ENCODE data around the gene LRRIQ1. TPM values are rescaled to one million over a fixed set of nuclear protein-coding genes. Genes with fewer than 3 reads are reported as not detected.

Gene LRRIQ1
- total RNA-seq, 2 experiments from 2014 or later = not detected

GRCh38 chr12:85006206-85006605 is 29.9 kb upstream of the LRRIQ1 start:
- Mint-ChIP-seq H3K9me3 (ENCODE audit: low read depth) (no peaks in the 10 kb centered on the region), H3K27me3 (no peaks in the 10 kb centered on the region), H3K4me1 (no peaks in the 10 kb centered on the region), H3K4me3 (no peak overlapping the region), H3K27ac (no peak overlapping the region), H3K36me3 (ENCODE audit: low read depth) (no peaks in the 10 kb centered on the region)
- no peak for ATAC-seq
- intact Hi-C loops (cut with DNase I, micrococcal nuclease) = no loop called here
- ChIA-PET CTCF (interaction anchor here (1.3 kb wide), 1 partner anchor 9 kb away, joined by 3 read pairs; no protein-coding TSS in a partner anchor), POLR2A (no interaction called here)
- no peak for DNase-seq

- Mint-ChIP-seq H3K9me3 (ENCODE audit: low read depth) (no peaks in the 10 kb centered on the region), H3K27me3 (no peaks in the 10 kb centered on the region), H3K4me1 (no peaks in the 10 kb centered on the region), H3K4me3 (no peak overlapping the region), H3K36me3 (ENCODE audit: low read depth) (no peaks in the 10 kb centered on the region), H3K27ac (no peak overlapping the region)
- intact Hi-C loops (cut with DNase I, micrococcal nuclease) = no loop called here
- CTCF ChIA-PET = no interaction called here
- POLR2A ChIA-PET = no interaction called here
- DNase-seq = no peak
- ATAC-seq = no peak
Observed at GRCh38 chr12:85007836-85008235, 28.3 kb upstream of the LRRIQ1 start.

- ATAC-seq = no peak
- H3K36me3 Mint-ChIP-seq (ENCODE audit: low read depth) = no peaks in the 10 kb centered on the region
- H3K27ac Mint-ChIP-seq = no peak overlapping the region
- CTCF ChIA-PET = no interaction called here
- no peaks in the 10 kb centered on the region for H3K4me1 Mint-ChIP-seq
- POLR2A ChIA-PET = no interaction called here
- H3K4me3 Mint-ChIP-seq = no peak overlapping the region
- no peaks in the 10 kb centered on the region for H3K9me3 Mint-ChIP-seq (ENCODE audit: low read depth)
- H3K27me3 Mint-ChIP-seq = no peaks in the 10 kb centered on the region
- no peak for DNase-seq
- intact Hi-C loops (cut with DNase I, micrococcal nuclease) = no loop called here
Observed at GRCh38 chr12:85016413-85016812, 19.7 kb upstream of the LRRIQ1 start.

GRCh38 chr12:85017133-85017532 is 19.0 kb upstream of the LRRIQ1 start:
- no peak overlapping the region for H3K27ac Mint-ChIP-seq
- no peaks in the 10 kb centered on the region for H3K9me3 Mint-ChIP-seq (ENCODE audit: low read depth)
- no peaks in the 10 kb centered on the region for H3K4me1 Mint-ChIP-seq
- H3K36me3 Mint-ChIP-seq (ENCODE audit: low read depth) = no peaks in the 10 kb centered on the region
- intact Hi-C loops (cut with DNase I, micrococcal nuclease) = no loop called here
- H3K4me3 Mint-ChIP-seq = no peak overlapping the region
- ChIA-PET POLR2A (no interaction called here), CTCF (no interaction called here)
- DNase-seq (no peak), ATAC-seq (no peak)
- H3K27me3 Mint-ChIP-seq = no peaks in the 10 kb centered on the region

- no peaks in the 10 kb centered on the region for H3K36me3 Mint-ChIP-seq (ENCODE audit: low read depth)
- DNase-seq (no peak), ATAC-seq (no peak)
- intact Hi-C loops (cut with DNase I, micrococcal nuclease) = no loop called here
- H3K27me3 Mint-ChIP-seq = no peaks in the 10 kb centered on the region
- no peak overlapping the region for H3K4me3 Mint-ChIP-seq
- ChIA-PET CTCF (no interaction called here), POLR2A (no interaction called here)
- H3K4me1 Mint-ChIP-seq = no peaks in the 10 kb centered on the region
- no peaks in the 10 kb centered on the region for H3K9me3 Mint-ChIP-seq (ENCODE audit: low read depth)
- H3K27ac Mint-ChIP-seq = no peak overlapping the region
Observed at GRCh38 chr12:85017618-85018017, 18.5 kb upstream of the LRRIQ1 start.

GRCh38 chr12:85018098-85018497 is 18.1 kb upstream of the LRRIQ1 start:
- POLR2A ChIA-PET = no interaction called here
- ATAC-seq (no peak), DNase-seq (no peak)
- H3K4me3 Mint-ChIP-seq = no peak overlapping the region
- H3K27ac Mint-ChIP-seq = no peak overlapping the region
- no peaks in the 10 kb centered on the region for H3K9me3 Mint-ChIP-seq (ENCODE audit: low read depth)
- H3K4me1 Mint-ChIP-seq = no peaks in the 10 kb centered on the region
- H3K27me3 Mint-ChIP-seq = no peaks in the 10 kb centered on the region
- CTCF ChIA-PET = no interaction called here
- intact Hi-C loops (cut with DNase I, micrococcal nuclease) = no loop called here
- no peaks in the 10 kb centered on the region for H3K36me3 Mint-ChIP-seq (ENCODE audit: low read depth)

GRCh38 chr12:85029456-85029855 is 6.7 kb upstream of the LRRIQ1 start:
- intact Hi-C loops (cut with DNase I, micrococcal nuclease) = loop anchor here (1.0 kb wide), 1 partner anchor 155 kb away; no protein-coding TSS in a partner anchor

GRCh38 chr12:85036733-85037132 is 582 bp downstream of the LRRIQ1 start:
- Mint-ChIP-seq H3K9me3 (ENCODE audit: low read depth) (no peaks in the 10 kb centered on the region), H3K4me1 (peaks cover 5% of the 10 kb centered on the region), H3K36me3 (ENCODE audit: low read depth) (no peaks in the 10 kb centered on the region), H3K27ac (no peak overlapping the region), H3K27me3 (peaks cover 16% of the 10 kb centered on the region), H3K4me3 (peak overlapping the region; percentile 71)
- intact Hi-C loops (cut with DNase I, micrococcal nuclease) = no loop called here
- ChIA-PET POLR2A (no interaction called here), CTCF (interaction anchor here (0.9 kb wide), 1 partner anchor 884 kb away, joined by 3 read pairs; no protein-coding TSS in a partner anchor)
- no peak for ATAC-seq
- no peak for DNase-seq

More at GRCh38 chr12:85029456-85029855, 6.7 kb upstream of the LRRIQ1 start:
- CTCF ChIA-PET = interaction anchor here (0.6 to 4.8 kb wide), 12 partner anchors 11 to 188 kb away, joined by 3 to 75 read pairs (median 4); no protein-coding TSS in a partner anchor
- Mint-ChIP-seq H3K36me3 (ENCODE audit: low read depth) (no peaks in the 10 kb centered on the region), H3K9me3 (ENCODE audit: low read depth) (no peaks in the 10 kb centered on the region), H3K4me3 (no peak overlapping the region), H3K27me3 (peaks cover 8% of the 10 kb centered on the region), H3K4me1 (no peaks in the 10 kb centered on the region), H3K27ac (no peak overlapping the region)
- POLR2A ChIA-PET = no interaction called here
- DNase-seq = no peak
- no peak for ATAC-seq

GRCh38 chr12:85041395-85041794 is 5.2 kb downstream of the LRRIQ1 start:
- peaks cover 1% of the 10 kb centered on the region for H3K4me1 Mint-ChIP-seq
- peaks cover 4% of the 10 kb centered on the region for H3K27me3 Mint-ChIP-seq
- H3K27ac Mint-ChIP-seq = no peak overlapping the region
- DNase-seq (no peak), ATAC-seq (no peak)
- CTCF ChIA-PET = interaction anchor here (0.6 to 1.0 kb wide), 2 partner anchors 11 to 12 kb away, joined by 3 read pairs; no protein-coding TSS in a partner anchor
- no peaks in the 10 kb centered on the region for H3K36me3 Mint-ChIP-seq (ENCODE audit: low read depth)
- intact Hi-C loops (cut with DNase I, micrococcal nuclease) = no loop called here
- H3K9me3 Mint-ChIP-seq (ENCODE audit: low read depth) = no peaks in the 10 kb centered on the region
- H3K4me3 Mint-ChIP-seq = no peak overlapping the region
- POLR2A ChIA-PET = no interaction called here

- H3K4me3 Mint-ChIP-seq = no peak overlapping the region
- intact Hi-C loops (cut with DNase I, micrococcal nuclease) = no loop called here
- no peaks in the 10 kb centered on the region for H3K36me3 Mint-ChIP-seq (ENCODE audit: low read depth)
- DNase-seq (no peak), ATAC-seq (no peak)
- H3K4me1 Mint-ChIP-seq = no peaks in the 10 kb centered on the region
- POLR2A ChIA-PET = no interaction called here
- H3K9me3 Mint-ChIP-seq (ENCODE audit: low read depth) = no peaks in the 10 kb centered on the region
- H3K27me3 Mint-ChIP-seq = no peaks in the 10 kb centered on the region
- CTCF ChIA-PET = interaction anchor here (1.7 kb wide), 1 partner anchor 169 kb away, joined by 6 read pairs; no protein-coding TSS in a partner anchor
- no peak overlapping the region for H3K27ac Mint-ChIP-seq
Observed at GRCh38 chr12:85043829-85044228, 7.7 kb downstream of the LRRIQ1 start.

- intact Hi-C loops (cut with DNase I, micrococcal nuclease) = loop anchor here (1.0 kb wide), 1 partner anchor 183 kb away; no protein-coding TSS in a partner anchor
- no peak for ATAC-seq
- POLR2A ChIA-PET = no interaction called here
Observed at GRCh38 chr12:85057370-85057963, 21.3 kb downstream of the LRRIQ1 start.

GRCh38 chr12:85058339-85058738 is 22.2 kb downstream of the LRRIQ1 start:
- ChIA-PET POLR2A (no interaction called here), CTCF (interaction anchor here (0.9 to 3.7 kb wide), 7 partner anchors 10 to 186 kb away, joined by 3 to 19 read pairs (median 3); no protein-coding TSS in a partner anchor)
- DNase-seq = no peak
- H3K4me1 Mint-ChIP-seq = no peaks in the 10 kb centered on the region
- H3K9me3 Mint-ChIP-seq (ENCODE audit: low read depth) = no peaks in the 10 kb centered on the region
- no peaks in the 10 kb centered on the region for H3K36me3 Mint-ChIP-seq (ENCODE audit: low read depth)
- no peaks in the 10 kb centered on the region for H3K27me3 Mint-ChIP-seq
- H3K4me3 Mint-ChIP-seq = no peak overlapping the region
- no peak overlapping the region for H3K27ac Mint-ChIP-seq
- ATAC-seq = no peak
- intact Hi-C loops (cut with DNase I, micrococcal nuclease) = no loop called here

More at GRCh38 chr12:85057370-85057963, 21.3 kb downstream of the LRRIQ1 start:
- no peak overlapping the region for H3K27ac Mint-ChIP-seq
- CTCF ChIA-PET = interaction anchor here (0.8 to 3.7 kb wide), 11 partner anchors 9 to 185 kb away, joined by 3 to 19 read pairs (median 3); no protein-coding TSS in a partner anchor
- no peaks in the 10 kb centered on the region for H3K27me3 Mint-ChIP-seq
- no peaks in the 10 kb centered on the region for H3K4me1 Mint-ChIP-seq
- no peak overlapping the region for H3K4me3 Mint-ChIP-seq
- H3K36me3 Mint-ChIP-seq (ENCODE audit: low read depth) = no peaks in the 10 kb centered on the region
- H3K9me3 Mint-ChIP-seq (ENCODE audit: low read depth) = no peaks in the 10 kb centered on the region
- DNase-seq = peak; percentile 40

Data from activated CD4-positive, alpha-beta T cell treated with anti-CD3 and anti-CD28 coated beads for 36 hours (primary cell).